Kidney (tissue), 14 donors: Measurements from ENCODE around the gene ANKMY1. TPM values are rescaled to one million over a fixed set of nuclear protein-coding genes. Genes with fewer than 3 reads are reported as not detected.

Source experiments
- DNase-seq, 5 donors: peaks; one replicate each; pipeline ENCODE4 v3.0.0-alpha.2; 2013 to 2020
- FAIRE-seq: peaks from 2 replicates; lab custom pipeline; 2012; peaks lifted over from hg19 to GRCh38; lab: Jason Lieb, UNC
- H3K27ac ChIP-seq, 2 donors: one replicate each; pipeline ENCODE4 v1.7.0; 2013; ENCODE audit warnings: low read depth in 2 of 2, low read length in 2 of 2, inconsistent platforms in 1 of 2
- H3K27me3 ChIP-seq: one replicate; pipeline ENCODE4 v1.7.1; 2013; ENCODE audit warnings: low read length, inconsistent platforms; ENCODE audit not compliant: control insufficient read depth, insufficient read depth
- H3K36me3 ChIP-seq, 3 donors: one replicate each; pipeline versions ENCODE4 v1.7.0 to v1.7.1; 2013; ENCODE audit warnings: low read length in 3 of 3, control low read depth in 1 of 3, inconsistent platforms in 1 of 3; ENCODE audit not compliant: insufficient read depth in 3 of 3, control insufficient read depth in 2 of 3
- H3K4me1 ChIP-seq, 3 donors: one replicate each; pipeline versions ENCODE4 v1.7.0 to v1.7.1; 2013; ENCODE audit warnings: low read length in 3 of 3, inconsistent platforms in 1 of 3, low read depth in 1 of 3; ENCODE audit not compliant: control insufficient read depth in 2 of 3, insufficient read depth in 2 of 3
- H3K4me3 ChIP-seq, 3 donors: one replicate each; pipeline versions ENCODE4 v1.7.0 to v1.8.1; 2013; ENCODE audit warnings: low read length in 3 of 3, control low read depth in 1 of 3, inconsistent platforms in 1 of 3
- H3K9ac ChIP-seq, 3 donors: one replicate each; pipeline versions ENCODE4 v1.7.0 to v1.7.1; 2013; ENCODE audit warnings: low read length in 3 of 3, control low read depth in 1 of 3, inconsistent platforms in 1 of 3
- H3K9me3 ChIP-seq, 3 donors: one replicate each; pipeline versions ENCODE4 v1.7.0 to v1.7.1; 2013; ENCODE audit warnings: low read length in 3 of 3, control low read depth in 1 of 3, inconsistent platforms in 1 of 3; ENCODE audit not compliant: control insufficient read depth in 2 of 3, insufficient read depth in 1 of 3
- intact Hi-C: fragments of 100-400 bp; cut with DNase I; formaldehyde crosslinking; loops from one replicate; pipeline ENCODE4 v1.11.1; 2022
- polyA plus RNA-seq: library from polyadenylated mRNA; stranded (reverse); fragments of 350-450 nt; fragmentation: Illumina TruSeq; extraction: RNeasy Lipid Tissue Mini Kit (QIAGEN cat#74804); gene quantifications from one replicate; pipeline ENCODE4 v1.2.3, GENCODE V29; 2014; ENCODE audit warnings: low read depth, low replicate concordance; ENCODE audit not compliant: insufficient read depth
- total RNA-seq: library from RNA; stranded (reverse); fragmentation: NEBNext Ultra II Directional; extraction: Animal tissue kit (Norgen Biotek cat#: 25700); gene quantifications from one replicate; pipeline ENCODE4 v1.2.1, GENCODE V29; 2021
- TF ChIP-seq, protein P1 (sequence below): IDR thresholded peaks from 3 replicates; pipeline ENCODE4 v1.5.1; 2012; ENCODE audit warnings: mild to moderate bottlenecking, moderate library complexity, borderline replicate concordance; ENCODE audit not compliant: insufficient read depth; ENCODE audit errors: extremely low read depth
- donor health status: control.
- donor health status: control.
- donor health status: control.
- donor health status: control.
- donor health status: control.
- donor health status: DM: yes; HTN: yes; CAD: no.
- donor health status: Normal renal cell carcinoma (clear cell type).

Gene ANKMY1
- total and polyA plus RNA-seq, 2 donors from 2014 or later = 3.0 to 22.1 TPM

DNA sequence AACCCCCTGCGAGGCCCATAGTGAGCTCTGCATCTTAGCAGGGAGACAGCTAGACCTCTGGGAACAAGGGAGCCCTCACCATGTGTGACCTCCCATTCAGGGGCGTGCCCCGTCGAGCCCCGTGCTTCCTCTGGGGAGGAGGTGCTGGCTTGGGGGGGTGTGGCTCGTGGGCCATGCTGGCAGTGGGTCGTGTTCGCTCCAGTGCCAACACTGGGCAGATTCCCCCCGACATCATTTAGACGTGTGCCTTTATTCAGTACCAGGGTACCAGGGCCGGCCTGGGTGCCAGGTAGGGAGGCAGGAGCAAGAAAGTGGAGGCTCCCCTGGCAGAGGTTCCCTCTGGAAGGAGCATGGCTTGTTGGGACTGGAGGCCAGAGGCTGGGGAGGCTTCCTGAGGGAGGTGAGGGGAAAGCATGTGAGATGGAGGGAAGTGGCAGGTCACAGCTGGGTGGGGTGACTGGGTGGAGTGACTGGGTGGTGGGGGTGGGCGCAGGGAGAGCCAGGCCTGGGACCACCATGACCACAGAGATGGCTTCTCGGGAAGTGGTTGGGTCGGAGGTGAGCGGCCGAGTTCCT is 107.2 kb downstream of the ANKMY1 start:
- Histone ChIP-seq H3K27ac (no peak overlapping the region), H3K4me3 (no peak overlapping the region), H3K4me1 (peaks cover 0 to 9% (median 0%) of the 10 kb centered on the region in 3 donors), H3K27me3 (no peaks in the 10 kb centered on the region), H3K9ac (no peak overlapping the region), H3K36me3 (no peaks in the 10 kb centered on the region), H3K9me3 (no peaks in the 10 kb centered on the region)
- DNase-seq = peak in 2 of 5 donors; percentile 58 to 62
- no peak for FAIRE-seq
- TF ChIP-seq, protein P1, sequence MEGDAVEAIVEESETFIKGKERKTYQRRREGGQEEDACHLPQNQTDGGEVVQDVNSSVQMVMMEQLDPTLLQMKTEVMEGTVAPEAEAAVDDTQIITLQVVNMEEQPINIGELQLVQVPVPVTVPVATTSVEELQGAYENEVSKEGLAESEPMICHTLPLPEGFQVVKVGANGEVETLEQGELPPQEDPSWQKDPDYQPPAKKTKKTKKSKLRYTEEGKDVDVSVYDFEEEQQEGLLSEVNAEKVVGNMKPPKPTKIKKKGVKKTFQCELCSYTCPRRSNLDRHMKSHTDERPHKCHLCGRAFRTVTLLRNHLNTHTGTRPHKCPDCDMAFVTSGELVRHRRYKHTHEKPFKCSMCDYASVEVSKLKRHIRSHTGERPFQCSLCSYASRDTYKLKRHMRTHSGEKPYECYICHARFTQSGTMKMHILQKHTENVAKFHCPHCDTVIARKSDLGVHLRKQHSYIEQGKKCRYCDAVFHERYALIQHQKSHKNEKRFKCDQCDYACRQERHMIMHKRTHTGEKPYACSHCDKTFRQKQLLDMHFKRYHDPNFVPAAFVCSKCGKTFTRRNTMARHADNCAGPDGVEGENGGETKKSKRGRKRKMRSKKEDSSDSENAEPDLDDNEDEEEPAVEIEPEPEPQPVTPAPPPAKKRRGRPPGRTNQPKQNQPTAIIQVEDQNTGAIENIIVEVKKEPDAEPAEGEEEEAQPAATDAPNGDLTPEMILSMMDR = no peak
- intact Hi-C loops = no loop called here

DNA sequence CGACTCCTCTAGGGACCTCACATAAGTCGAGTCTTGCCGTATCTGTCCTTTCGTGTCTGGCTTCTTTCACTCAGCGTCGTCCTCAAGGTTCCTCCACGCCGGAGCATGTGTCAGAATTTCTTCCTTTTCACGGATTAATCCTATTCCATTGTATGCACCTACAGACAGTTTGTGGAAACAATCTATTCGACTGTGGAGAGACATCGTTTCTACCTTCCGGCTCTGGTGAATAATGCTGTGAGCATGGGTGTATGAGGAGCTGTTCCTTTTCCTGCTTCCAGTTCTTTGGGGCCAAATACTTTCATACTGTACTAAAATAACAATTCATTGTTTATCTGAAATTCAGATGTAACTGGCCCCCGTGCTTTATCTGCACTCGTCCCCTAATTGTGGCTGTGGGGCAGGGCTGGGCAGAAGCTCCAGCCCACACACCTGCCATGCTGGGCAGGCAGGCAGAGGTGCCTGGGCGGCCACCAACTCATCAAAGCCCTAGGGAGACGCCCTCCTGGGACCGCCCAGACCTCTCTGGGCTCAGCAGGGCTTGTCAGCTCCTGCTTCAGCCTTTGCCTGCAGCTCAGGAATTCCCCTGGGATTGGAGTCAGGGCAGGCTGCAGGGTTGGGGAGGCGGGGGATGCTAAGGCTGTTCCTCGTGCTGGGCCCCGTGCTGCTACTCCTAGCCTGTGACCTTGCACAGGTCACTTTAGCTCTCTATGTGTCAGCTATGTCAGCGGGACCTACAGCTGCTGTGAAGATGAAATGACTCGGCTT is 107.8 kb downstream of the ANKMY1 start:
- H3K4me3 ChIP-seq = no peak overlapping the region
- no peaks in the 10 kb centered on the region for H3K9me3 ChIP-seq
- peaks cover 0 to 9% (median 0%) of the 10 kb centered on the region in 3 donors for H3K4me1 ChIP-seq
- H3K27ac ChIP-seq = no peak overlapping the region
- TF ChIP-seq, protein P1 = no peak
- H3K27me3 ChIP-seq = no peaks in the 10 kb centered on the region
- H3K36me3 ChIP-seq = no peaks in the 10 kb centered on the region
- DNase-seq (peak in 2 of 5 donors; percentile 59 to 71), FAIRE-seq (no peak)
- intact Hi-C loops = no loop called here
- H3K9ac ChIP-seq = no peak overlapping the region

DNA sequence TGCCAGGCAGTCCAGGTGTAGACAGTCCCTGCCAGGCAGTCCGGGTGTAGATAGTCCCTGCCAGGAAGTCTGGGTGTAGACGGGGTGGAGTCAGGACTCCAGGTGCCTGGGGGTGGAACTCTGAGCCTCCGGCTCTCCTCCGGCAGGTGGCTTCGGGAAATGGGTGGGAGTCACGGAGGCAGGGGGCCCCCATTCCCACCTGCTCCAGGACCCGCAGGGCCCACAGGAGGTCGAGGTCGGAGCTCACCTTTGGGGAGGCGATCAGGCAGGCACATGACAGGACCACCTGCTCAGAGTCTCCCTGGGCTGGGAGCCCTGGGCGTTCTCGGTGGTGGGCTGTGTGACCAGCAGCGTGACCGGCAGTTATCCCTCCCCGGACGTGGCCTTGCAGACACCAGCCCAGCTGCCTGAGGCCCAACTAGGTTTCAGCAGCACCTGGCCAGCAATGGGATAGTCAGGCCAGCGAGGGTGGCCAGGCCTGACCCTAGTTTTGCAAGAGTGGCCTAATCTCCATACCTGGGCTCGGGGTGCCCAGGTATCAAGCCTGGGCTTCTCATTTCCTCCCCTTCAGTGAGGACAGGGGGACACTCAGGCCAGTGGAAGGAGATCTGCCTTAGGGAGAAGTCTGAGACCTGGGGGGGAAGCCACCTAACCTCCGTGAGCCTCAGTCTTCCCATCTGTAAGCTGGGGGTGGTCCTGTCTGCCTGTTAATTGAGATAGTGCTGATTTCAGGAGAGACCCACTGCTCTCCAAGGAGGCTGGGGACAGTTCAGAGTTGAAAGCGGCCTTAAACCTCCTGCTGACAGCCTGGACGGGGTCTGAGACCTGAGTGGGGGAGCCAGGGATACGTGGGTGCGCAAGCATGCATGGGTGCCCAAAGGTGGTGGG is 109.2 kb downstream of the ANKMY1 start:
- no peak overlapping the region for H3K4me3 ChIP-seq
- no peaks in the 10 kb centered on the region for H3K9me3 ChIP-seq
- H3K9ac ChIP-seq = no peak overlapping the region
- H3K27ac ChIP-seq = no peak overlapping the region
- intact Hi-C loops = no loop called here
- DNase-seq (no peak), FAIRE-seq (no peak)
- TF ChIP-seq, protein P1 = no peak
- H3K27me3 ChIP-seq = no peaks in the 10 kb centered on the region
- H3K36me3 ChIP-seq = no peaks in the 10 kb centered on the region
- H3K4me1 ChIP-seq = peaks cover 0 to 9% (median 0%) of the 10 kb centered on the region in 3 donors
